HepG2 (cell line): ENCODE measurements around the gene ADGRG6. TPM values are rescaled to one million over a fixed set of nuclear protein-coding genes. Genes with fewer than 3 reads are reported as not detected.

Experiments
- HMG20A ChIP-seq: IDR thresholded peaks from 2 replicates; pipeline ENCODE4 v1.6.1; 2016; ENCODE audit warnings: borderline replicate concordance
- JUND ChIP-seq: sonication (generic); formaldehyde crosslinking; IDR thresholded peaks from 2 replicates; pipeline ENCODE4 v1.8.0; 2022; ENCODE audit warnings: mild to moderate bottlenecking, missing genetic modification reagents
- MAFG ChIP-seq: sonication (generic); formaldehyde crosslinking; IDR thresholded peaks from 2 replicates; pipeline ENCODE4 v1.5.1; 2020; ENCODE audit warnings: mild to moderate bottlenecking, missing genetic modification reagents
- MTF2 ChIP-seq: sonication (generic); formaldehyde crosslinking; IDR thresholded peaks from 2 replicates; pipeline ENCODE4 v1.5.0; 2020; ENCODE audit warnings: missing genetic modification reagents, borderline replicate concordance
- SOX6 ChIP-seq, 2 experiments: fragments of 450-650 bp in 1 of 2; sonication (generic) in 1 of 2; formaldehyde crosslinking in 1 of 2; IDR thresholded peaks; 2 replicates each; pipeline versions ENCODE4 v1.4.0 to v1.6.1; 2017 to 2020; ENCODE audit warnings: antibody characterized with exemption in 1 of 2, mild to moderate bottlenecking in 1 of 2, missing genetic modification reagents in 1 of 2
- ZFP82 ChIP-seq: sonication (generic); formaldehyde crosslinking; IDR thresholded peaks from 2 replicates; pipeline ENCODE4 v1.5.1; 2020; ENCODE audit warnings: mild to moderate bottlenecking, missing genetic modification reagents, borderline replicate concordance
- ZNF430 ChIP-seq: sonication (generic); formaldehyde crosslinking; IDR thresholded peaks from 2 replicates; pipeline ENCODE4 v1.9.0; 2021; ENCODE audit warnings: mild to moderate bottlenecking, missing genetic modification reagents
- ZNF607 ChIP-seq: sonication (generic); formaldehyde crosslinking; IDR thresholded peaks from 2 replicates; pipeline ENCODE4 v1.5.1; 2020; ENCODE audit warnings: missing genetic modification reagents, mild to moderate bottlenecking, borderline replicate concordance
- ZNF761 ChIP-seq: sonication (generic); formaldehyde crosslinking; conservative IDR thresholded peaks from 2 replicates; pipeline ENCODE4 v1.4.0; 2020; ENCODE audit warnings: mild to moderate bottlenecking, missing genetic modification reagents
- ZNF878 ChIP-seq: sonication (generic); formaldehyde crosslinking; IDR thresholded peaks from 2 replicates; pipeline ENCODE4 v1.8.1; 2023; ENCODE audit warnings: mild to moderate bottlenecking, missing genetic modification reagents, moderate library complexity
- polyA plus RNA-seq, 8 experiments: library from polyadenylated mRNA; depleted of rRNA in 3 of 8; stranded (reverse) in 7 of 8; unstranded in 1 of 8; fragments of >200 nt; fragmentation: Illumina TruSeq in 4 of 8; extraction: Trizol in 4 of 8; gene quantifications; 2 replicates each; pipeline versions ENCODE4 v1.2.1 to v1.2.3, GENCODE V29; 2011 to 2016; ENCODE audit warnings: low read depth in 4 of 8, missing spikeins in 1 of 8, mixed read lengths in 1 of 8; ENCODE audit not compliant: insufficient read depth in 1 of 8
- total RNA-seq, 5 experiments: library from RNA; depleted of rRNA; stranded (reverse); fragments of >200 nt; fragmentation: Illumina TruSeq; extraction: Trizol; gene quantifications; 2 replicates each; pipeline ENCODE4 v1.2.3, GENCODE V29; 2016; ENCODE audit warnings: low read depth in 1 of 5
- TF ChIP-seq, protein P1 (sequence below): sonication (generic); formaldehyde crosslinking; IDR thresholded peaks from 2 replicates; pipeline ENCODE4 v1.5.1; 2020; ENCODE audit warnings: mild to moderate bottlenecking, moderate library complexity, missing genetic modification reagents
- TF ChIP-seq, protein P2 (sequence below), 2 experiments: fragments of 450-650 bp in 1 of 2; sonication (generic) in 1 of 2; formaldehyde crosslinking in 1 of 2; IDR thresholded peaks; 2 replicates each; pipeline versions ENCODE4 v1.6.1 to v1.8.0; 2016 to 2022; ENCODE audit warnings: antibody characterized with exemption in 1 of 2, mild to moderate bottlenecking in 1 of 2, missing genetic modification reagents in 1 of 2
- TF ChIP-seq, protein P3 (sequence below): sonication (generic); formaldehyde crosslinking; IDR thresholded peaks from 2 replicates; pipeline ENCODE4 v1.4.0; 2020; ENCODE audit warnings: missing genetic modification reagents
- TF ChIP-seq, protein P4 (sequence below): sonication (generic); formaldehyde crosslinking; IDR thresholded peaks from 2 replicates; pipeline ENCODE4 v1.4.0; 2020; ENCODE audit warnings: missing genetic modification reagents

Gene ADGRG6
- total and polyA plus RNA-seq, 2 of the 13 experiments (the other 11 are each of a cell fraction or from before 2014, with no cell fraction given), result 129 to 249 TPM

DNA sequence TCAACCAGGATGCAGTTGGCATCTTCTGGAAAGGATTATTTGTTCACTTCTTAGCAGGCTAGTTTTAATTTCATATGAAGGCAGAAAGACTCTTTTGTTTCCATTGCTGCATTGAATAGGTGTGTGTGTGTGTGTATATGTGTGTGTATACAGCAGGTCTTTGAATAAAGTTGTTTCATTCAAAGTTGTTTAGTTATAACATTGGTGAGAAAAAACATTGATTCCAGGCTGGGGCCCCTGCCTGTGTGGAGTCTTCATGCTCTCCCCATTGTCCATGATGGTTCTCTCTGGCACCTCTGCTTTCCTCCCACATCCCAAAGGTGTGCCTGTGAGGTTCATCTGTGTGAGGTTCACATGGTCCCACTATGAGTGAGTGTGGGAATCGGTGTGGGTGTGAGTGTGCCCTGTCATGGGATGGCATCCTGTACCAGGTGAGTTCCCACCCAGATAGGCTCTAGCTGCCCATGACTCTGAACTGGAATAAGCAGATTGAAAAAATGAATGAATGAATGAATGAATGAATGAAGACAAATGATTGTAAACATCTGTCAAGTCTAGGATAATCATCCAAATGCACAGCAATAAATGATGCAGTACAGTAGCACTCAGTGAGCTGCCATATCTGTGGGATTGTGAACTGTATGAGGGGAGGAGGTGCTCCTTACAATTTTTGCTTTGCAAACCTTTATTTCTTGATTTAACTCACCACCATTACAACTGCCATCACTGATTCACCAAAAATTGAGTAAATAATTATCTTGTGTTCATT lies 156.0 kb downstream of the ADGRG6 start (continued):
- TF ChIP-seq MTF2 (CRISPR knock-in tag), result no peak
- TF ChIP-seq, protein P1, sequence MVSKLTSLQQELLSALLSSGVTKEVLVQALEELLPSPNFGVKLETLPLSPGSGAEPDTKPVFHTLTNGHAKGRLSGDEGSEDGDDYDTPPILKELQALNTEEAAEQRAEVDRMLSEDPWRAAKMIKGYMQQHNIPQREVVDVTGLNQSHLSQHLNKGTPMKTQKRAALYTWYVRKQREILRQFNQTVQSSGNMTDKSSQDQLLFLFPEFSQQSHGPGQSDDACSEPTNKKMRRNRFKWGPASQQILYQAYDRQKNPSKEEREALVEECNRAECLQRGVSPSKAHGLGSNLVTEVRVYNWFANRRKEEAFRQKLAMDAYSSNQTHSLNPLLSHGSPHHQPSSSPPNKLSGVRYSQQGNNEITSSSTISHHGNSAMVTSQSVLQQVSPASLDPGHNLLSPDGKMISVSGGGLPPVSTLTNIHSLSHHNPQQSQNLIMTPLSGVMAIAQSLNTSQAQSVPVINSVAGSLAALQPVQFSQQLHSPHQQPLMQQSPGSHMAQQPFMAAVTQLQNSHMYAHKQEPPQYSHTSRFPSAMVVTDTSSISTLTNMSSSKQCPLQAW (CRISPR knock-in tag), result no peak
- TF ChIP-seq SOX6 (IDR thresholded peaks at IDR 0.05), result no peak
- TF ChIP-seq SOX6 (CRISPR knock-in tag; IDR thresholded peaks at IDR 0.05), result no peak
- no peak for TF ChIP-seq ZNF878
- TF ChIP-seq ZNF761, result no peak
- TF ChIP-seq HMG20A (CRISPR knock-in tag), result no peak
- TF ChIP-seq, protein P2, sequence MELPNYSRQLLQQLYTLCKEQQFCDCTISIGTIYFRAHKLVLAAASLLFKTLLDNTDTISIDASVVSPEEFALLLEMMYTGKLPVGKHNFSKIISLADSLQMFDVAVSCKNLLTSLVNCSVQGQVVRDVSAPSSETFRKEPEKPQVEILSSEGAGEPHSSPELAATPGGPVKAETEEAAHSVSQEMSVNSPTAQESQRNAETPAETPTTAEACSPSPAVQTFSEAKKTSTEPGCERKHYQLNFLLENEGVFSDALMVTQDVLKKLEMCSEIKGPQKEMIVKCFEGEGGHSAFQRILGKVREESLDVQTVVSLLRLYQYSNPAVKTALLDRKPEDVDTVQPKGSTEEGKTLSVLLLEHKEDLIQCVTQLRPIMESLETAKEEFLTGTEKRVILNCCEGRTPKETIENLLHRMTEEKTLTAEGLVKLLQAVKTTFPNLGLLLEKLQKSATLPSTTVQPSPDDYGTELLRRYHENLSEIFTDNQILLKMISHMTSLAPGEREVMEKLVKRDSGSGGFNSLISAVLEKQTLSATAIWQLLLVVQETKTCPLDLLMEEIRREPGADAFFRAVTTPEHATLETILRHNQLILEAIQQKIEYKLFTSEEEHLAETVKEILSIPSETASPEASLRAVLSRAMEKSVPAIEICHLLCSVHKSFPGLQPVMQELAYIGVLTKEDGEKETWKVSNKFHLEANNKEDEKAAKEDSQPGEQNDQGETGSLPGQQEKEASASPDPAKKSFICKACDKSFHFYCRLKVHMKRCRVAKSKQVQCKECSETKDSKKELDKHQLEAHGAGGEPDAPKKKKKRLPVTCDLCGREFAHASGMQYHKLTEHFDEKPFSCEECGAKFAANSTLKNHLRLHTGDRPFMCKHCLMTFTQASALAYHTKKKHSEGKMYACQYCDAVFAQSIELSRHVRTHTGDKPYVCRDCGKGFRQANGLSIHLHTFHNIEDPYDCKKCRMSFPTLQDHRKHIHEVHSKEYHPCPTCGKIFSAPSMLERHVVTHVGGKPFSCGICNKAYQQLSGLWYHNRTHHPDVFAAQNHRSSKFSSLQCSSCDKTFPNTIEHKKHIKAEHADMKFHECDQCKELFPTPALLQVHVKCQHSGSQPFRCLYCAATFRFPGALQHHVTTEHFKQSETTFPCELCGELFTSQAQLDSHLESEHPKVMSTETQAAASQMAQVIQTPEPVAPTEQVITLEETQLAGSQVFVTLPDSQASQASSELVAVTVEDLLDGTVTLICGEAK (IDR thresholded peaks at IDR 0.05), result 0 out of 2 replicates have a peak, but pooled peaks have one; percentile 6
- TF ChIP-seq, protein P2 (CRISPR knock-in tag; IDR thresholded peaks at IDR 0.05), result peak; percentile 59; the same call in 1 of the 2 replicates
- TF ChIP-seq, protein P3, sequence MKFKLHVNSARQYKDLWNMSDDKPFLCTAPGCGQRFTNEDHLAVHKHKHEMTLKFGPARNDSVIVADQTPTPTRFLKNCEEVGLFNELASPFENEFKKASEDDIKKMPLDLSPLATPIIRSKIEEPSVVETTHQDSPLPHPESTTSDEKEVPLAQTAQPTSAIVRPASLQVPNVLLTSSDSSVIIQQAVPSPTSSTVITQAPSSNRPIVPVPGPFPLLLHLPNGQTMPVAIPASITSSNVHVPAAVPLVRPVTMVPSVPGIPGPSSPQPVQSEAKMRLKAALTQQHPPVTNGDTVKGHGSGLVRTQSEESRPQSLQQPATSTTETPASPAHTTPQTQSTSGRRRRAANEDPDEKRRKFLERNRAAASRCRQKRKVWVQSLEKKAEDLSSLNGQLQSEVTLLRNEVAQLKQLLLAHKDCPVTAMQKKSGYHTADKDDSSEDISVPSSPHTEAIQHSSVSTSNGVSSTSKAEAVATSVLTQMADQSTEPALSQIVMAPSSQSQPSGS, result no peak
- no peak for TF ChIP-seq MAFG (CRISPR knock-in tag)
- TF ChIP-seq ZFP82 (CRISPR knock-in tag), result no peak
- no peak for TF ChIP-seq ZNF607
- TF ChIP-seq ZNF430 (CRISPR knock-in tag), result no peak
- TF ChIP-seq, protein P4, sequence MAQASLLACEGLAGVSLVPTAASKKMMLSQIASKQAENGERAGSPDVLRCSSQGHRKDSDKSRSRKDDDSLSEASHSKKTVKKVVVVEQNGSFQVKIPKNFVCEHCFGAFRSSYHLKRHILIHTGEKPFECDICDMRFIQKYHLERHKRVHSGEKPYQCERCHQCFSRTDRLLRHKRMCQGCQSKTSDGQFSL, result no peak
- TF ChIP-seq JUND (CRISPR knock-in tag), result no peak
